DMS53 (cell line): ENCODE measurements around the gene FRG1.
"Not testable (repeated sequence)": the region's sequence is repeated elsewhere in the genome, so short reads cannot be mapped to it uniquely, and the experiment has no call there.

Experiments
- DNase-seq: peaks from one replicate; lab custom pipeline; 2025; lab: John Stamatoyannopoulos, UW

The FRG1 gene

DNA sequence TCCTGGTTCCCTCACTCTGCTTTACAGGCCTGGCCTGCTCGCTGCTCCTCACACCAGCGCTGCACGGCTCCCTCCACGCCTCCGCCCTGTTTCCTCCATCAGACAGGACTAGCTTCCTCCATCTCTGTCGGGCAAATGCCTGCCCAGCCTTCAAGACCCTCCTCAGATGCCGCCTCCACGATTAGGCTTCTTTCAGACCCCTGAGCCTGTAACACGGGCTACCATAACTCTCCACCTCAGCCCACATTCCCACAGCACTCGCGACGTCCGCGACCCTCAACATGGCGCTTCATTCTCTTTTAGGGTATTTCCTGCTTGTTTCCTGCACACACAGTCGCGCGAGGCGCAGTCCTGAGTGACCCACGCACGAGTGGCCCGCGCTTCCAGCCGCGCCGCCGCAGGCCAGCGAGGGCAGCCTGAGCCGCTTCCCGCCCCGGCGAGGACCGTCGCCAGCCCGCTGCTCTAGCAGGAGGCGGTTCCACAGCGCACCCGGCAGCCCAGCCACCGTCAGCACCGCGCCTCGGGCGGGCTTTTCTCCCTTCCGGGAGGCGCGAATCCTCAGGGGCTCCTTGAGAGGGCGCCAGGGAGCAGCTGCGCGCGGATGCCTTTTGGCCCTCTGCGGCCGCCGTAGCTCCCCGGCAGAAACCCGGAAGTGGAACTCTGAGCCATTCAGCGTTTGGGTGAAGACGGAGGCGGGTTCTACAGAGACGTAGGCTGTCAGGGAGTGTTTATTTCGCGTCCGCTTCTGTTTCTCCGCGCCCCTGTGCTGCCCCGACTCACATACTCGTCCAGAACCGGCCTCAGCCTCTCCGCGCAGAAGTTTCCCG, at the start of gene FRG1:
TSS of gene FRG1 (plus strand) at position 695 of the 827 bp plus-strand sequence. CDS start 138 bp downstream, outside the sequence.
- no peak for DNase-seq

DNA sequence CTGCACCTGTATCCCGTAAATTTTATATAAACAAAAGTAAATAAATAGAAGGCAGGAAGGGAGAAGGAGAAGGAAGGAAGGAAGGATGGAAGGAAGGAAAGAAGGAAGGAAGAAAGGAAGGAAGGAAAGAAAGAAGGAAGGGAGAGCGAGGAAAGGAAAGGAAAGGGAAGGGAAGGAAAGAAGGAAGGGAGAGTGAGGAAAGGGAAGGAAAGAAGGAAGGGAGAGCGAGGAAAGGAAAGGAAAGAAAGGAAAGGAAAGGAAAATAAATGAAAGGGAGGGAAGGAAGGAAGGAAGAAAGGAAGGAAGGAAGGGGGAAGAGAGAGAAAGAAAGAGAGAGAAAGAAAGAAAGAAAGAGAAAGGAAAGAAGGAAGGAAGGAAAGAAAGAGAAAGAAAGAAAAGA, 43.0 kb upstream of the FRG1 start:
- no peak for DNase-seq

GRCh38 chr4:189899481-189900015, 41.1 kb upstream of the FRG1 start:
- not testable (repeated sequence) for DNase-seq

- not testable (repeated sequence) for DNase-seq
These were observed 36.1 kb upstream of the FRG1 start for GRCh38 chr4:189904420-189905027.

DNA sequence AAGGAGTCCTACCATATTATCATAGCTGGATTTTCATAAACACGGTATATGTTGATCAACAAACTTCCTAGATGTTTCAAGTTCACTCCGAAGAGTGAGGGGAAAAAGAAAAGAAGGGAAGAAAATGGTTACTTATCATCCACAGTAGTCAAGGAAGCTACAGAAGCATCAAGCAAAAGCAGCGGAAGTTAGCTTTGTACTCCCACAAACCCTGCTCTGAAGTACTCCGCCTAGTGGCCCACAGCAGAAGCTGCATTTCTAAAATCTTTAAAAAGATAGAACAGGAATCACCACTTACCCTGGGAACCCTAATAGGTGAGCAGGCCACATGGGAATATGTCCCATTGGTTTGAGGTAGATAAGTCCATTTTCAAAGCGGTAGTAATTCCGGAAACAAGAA, 28.5 kb upstream of the FRG1 start:
- no peak for DNase-seq

GRCh38 chr4:189917161-189917891, 23.3 kb upstream of the FRG1 start:
- no peak for DNase-seq

DNA sequence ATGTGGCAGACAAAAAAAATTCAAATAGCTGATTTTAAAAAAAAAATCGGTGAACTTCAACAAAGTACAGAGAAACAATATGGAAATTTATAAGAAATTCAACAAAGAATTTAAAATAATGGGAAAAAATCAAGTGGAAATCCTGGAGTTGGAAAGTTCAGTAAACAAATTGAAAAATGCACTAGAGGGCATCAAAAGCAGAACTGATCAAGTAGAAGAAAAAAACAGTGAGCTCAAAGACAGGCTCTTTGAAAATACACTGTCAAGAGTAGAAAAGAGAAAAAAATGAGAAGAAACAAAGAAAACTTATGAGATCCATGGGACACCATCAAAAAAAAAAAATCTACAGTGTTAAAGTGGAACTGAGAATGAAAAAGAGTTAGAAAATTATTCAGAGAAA, 19.6 kb upstream of the FRG1 start:
- DNase-seq, result no peak

DNA sequence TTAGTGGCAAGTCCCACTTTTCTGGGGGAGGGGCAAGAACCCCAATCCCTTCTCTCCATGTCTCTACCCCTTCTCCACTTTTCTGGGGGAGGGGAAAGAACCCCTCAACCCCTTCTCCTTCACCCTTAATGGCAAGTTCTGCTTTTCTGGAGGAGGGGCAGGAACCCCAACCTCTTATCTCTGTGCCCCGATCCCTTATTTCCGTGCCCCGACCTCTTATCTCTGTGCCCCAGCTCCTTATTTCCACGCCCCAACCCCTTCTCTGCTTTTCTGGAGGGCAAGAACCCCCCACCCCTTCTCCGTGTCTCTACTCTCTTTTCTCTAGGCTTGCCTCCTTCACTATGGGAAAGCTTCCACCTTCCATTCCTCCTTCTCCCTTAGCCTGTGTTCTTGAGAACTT, 13.9 kb upstream of the FRG1 start:
- not testable (repeated sequence) for DNase-seq

GRCh38 chr4:189941005-189941450, 356 bp downstream of the FRG1 start:
- DNase-seq, result no peak

- DNase-seq, result not testable (repeated sequence)
These were observed 1.7 kb downstream of the FRG1 start for GRCh38 chr4:189942412-189942811.

GRCh38 chr4:189944077-189944476, 3.4 kb downstream of the FRG1 start:
- not testable (repeated sequence) for DNase-seq

DNA sequence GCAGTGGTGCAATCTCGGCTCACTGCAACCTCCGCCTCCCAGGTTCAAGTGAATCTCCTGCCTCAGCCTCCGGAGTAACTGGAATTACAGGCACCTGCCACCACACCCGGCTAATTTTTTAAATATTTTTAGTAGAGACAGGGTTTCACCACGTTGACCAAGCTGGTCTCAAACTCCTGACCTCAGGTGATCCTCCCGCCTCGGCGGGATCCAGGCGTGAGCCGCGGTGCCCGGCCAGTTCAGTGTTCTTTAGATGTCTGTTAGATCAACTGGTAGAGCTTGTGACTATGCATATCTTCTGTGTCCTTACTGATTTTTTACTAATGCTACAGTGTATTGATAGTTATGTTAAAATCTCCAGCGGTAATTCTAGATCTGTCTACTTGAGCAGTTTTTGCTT, 6.2 kb downstream of the FRG1 start:
- DNase-seq, result not testable (repeated sequence)

GRCh38 chr4:189948486-189948885, 7.8 kb downstream of the FRG1 start:
- not testable (repeated sequence) for DNase-seq

GRCh38 chr4:189969291-189969690, 28.6 kb downstream of the FRG1 start:
- not testable (repeated sequence) for DNase-seq

DNA sequence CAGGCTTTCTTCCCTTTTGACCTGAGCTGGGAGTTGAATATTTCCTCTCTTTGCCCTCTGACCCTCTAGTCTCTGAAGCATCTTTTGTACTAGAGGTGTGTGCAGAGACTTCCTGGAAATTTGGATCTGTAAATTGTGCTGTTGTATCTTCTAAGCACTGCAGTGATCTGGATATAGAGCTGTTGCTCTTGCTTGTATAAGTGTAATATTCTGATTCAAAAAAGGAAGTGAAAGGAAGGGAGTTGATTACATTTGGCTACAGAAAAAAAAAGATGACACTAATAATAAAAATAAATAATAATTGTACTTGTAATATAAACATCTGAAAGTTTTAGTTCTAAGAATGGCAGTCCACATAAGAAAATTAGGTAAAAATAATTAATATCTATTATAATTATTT, 33.0 kb downstream of the FRG1 start:
- no peak for DNase-seq

DNA sequence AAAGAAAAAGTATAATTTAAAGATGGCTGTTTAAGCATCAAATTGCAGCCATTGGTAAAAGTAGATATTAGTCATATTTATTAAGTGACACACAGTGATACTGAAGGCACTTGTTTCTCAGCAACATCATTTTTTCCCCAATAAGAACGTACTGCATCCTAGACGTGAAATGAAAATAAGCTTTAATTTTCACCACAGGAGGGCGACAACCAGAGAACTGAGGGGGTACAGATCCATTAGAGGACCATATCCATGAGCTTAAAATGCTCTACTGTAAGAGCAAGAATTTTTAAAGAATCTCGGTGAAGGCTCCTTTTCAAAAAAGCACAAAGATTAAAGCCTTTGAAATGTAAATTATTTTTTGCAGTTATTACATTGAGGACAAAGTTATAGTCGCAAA, 33.4 kb downstream of the FRG1 start:
- no peak for DNase-seq

DNA sequence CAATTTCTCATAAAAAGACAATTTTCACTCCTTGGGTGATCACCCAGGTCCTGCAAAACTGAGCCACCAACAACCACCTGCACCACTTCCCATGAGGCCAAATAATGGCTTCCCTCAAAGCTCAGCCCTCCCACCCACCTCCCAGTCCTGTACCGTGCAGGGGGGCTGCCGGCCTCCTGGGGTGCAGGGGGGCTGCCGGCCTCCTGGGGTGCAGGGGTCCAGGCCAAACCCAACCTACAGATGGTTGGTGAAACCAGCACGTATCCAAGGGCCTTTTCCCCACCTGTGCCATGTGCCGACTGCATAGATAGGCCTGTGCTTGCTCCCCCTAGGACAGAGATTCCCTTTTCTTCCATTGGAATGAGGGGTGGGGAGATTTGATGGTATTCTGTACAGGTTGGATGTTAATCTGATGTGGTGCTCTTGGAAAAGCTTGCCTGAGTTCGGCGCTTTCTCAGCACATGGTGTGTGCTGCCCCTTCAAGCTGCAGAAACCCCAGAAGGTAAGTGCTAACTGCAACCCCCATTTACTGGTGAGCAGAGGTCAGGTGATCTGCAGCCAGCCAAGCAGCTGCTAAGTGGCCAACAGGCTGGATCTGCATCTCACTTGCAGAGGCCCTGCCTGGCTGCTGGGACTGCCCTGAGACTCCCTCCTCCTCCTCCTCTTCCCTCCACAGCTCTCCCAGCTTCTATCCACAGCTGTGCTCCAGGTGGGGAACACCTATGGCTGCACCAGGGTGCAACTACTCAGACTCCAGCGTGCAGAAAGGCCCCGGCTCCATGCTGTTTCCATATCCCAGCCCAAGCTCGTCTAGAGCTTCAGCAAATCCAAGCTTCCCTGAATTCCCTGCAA, 38.8 kb downstream of the FRG1 start:
- DNase-seq, result no peak

DNA sequence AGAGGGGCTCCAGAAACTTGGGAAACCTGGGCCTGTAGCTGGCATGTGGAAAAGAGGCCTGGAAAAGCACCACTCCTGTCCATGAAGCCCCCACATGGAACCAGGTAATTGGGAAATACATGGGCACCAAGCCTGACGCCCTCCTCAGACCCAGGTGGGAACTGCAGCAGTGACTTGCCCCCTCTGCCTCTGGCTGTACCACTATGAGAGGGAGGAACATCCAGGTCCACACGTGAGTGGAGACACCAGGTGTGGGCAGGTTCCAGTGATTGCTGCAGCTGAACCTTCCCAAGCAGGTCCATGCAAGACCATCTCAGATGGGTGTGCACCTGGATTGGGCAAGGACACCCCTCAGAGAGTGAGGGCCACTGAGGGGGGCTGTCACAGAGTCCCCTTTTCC, 39.6 kb downstream of the FRG1 start:
- DNase-seq, result not testable (repeated sequence)

DNA sequence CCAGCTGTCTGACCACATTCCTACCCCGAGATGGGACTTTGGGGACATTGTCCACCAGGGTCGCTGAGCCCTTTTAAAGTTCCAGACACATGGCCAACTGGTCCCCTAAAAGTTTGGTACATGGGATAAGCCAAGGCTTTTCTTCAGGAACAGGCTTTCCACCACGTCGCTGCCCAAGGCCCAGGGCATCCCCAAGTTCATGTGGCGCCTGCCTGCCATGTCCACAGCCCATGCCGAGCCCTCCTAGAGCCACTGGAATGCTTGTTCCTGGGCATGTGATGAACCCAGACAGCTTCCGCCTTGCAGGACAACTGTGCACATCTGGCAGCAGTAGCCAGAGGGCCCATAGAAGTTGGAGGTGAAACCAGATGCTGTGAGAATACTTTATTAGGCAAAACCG, 41.3 kb downstream of the FRG1 start:
- no peak for DNase-seq

- not testable (repeated sequence) for DNase-seq
These were observed 43.3 kb downstream of the FRG1 start for GRCh38 chr4:189983916-189984526.

GRCh38 chr4:189984661-189985060, 44.0 kb downstream of the FRG1 start:
- DNase-seq, result not testable (repeated sequence)
